GM19099 (cell line): Measurements from ENCODE around the gene CDKN1A.

Experiments
- POLR2A ChIP-seq: IDR thresholded peaks from 3 replicates; pipeline ENCODE4 v1.6.1; 2011; ENCODE audit warnings: low read depth; ENCODE audit not compliant: insufficient read length; ENCODE audit errors: extremely low read depth

The CDKN1A gene

DNA sequence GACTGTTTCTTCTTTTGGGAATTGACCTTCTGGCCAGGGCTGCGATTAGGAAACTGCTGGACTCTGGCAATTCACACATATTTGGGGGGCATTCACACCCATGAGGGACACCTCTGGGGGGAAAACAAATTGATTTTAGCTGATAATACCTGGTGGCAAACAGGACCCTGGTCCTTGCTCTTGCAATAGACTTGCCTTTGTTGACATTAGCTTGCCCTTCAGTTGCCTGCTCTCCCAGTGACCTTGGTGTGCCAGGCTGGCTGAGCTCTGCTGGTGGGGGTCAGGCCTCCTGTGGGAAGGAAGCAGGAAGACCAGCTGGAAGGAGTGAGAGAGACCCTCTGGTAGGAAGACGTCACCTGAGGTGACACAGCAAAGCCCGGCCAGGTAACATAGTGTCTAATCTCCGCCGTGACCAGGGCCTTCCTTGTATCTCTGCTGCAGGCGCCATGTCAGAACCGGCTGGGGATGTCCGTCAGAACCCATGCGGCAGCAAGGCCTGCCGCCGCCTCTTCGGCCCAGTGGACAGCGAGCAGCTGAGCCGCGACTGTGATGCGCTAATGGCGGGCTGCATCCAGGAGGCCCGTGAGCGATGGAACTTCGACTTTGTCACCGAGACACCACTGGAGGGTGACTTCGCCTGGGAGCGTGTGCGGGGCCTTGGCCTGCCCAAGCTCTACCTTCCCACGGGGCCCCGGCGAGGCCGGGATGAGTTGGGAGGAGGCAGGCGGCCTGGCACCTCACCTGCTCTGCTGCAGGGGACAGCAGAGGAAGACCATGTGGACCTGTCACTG is 5.3 kb downstream of the CDKN1A start:
- peak; percentile 11 for TF ChIP-seq POLR2A

DNA sequence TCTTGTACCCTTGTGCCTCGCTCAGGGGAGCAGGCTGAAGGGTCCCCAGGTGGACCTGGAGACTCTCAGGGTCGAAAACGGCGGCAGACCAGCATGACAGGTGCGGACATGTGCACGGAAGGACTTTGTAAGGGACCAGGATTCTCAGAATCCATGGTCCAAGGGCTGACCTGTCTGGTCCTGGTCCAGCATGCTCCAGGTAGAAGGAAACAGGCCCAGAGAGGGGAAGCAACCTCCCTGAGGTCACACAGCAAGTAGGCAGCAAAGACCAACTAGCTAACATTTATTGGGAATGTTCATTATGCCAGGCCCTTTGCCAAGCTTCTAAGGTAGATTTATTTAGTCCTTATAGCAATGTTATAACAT is 5.9 kb downstream of the CDKN1A start:
- TF ChIP-seq POLR2A = peak; percentile 11

DNA sequence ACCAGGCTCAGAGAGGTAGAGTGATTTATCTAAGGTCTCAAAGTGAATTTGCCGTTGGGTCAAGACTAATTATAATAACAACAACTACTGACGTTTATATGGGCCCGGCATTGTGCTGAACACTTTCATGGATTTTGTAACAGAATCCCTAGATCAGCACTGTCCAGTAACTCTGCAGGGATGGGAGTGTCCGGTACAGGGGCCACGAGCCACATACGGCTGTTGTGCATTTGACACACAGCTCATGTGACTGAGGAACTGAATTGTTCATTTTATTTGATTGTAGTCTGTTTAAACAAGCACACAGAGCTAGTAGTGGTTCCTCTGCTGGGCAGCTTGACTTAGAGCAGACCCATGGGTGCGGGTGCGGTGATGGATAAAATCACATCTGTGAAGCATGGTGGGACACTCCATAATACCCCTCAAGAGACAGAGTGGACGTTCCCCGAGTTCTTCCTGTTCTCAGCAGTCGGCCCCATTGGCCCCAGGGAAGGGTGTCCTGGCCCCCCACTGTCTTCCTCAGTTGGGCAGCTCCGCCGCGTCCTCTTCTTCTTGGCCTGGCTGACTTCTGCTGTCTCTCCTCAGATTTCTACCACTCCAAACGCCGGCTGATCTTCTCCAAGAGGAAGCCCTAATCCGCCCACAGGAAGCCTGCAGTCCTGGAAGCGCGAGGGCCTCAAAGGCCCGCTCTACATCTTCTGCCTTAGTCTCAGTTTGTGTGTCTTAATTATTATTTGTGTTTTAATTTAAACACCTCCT is 6.8 kb downstream of the CDKN1A start:
- no peak for TF ChIP-seq POLR2A

DNA sequence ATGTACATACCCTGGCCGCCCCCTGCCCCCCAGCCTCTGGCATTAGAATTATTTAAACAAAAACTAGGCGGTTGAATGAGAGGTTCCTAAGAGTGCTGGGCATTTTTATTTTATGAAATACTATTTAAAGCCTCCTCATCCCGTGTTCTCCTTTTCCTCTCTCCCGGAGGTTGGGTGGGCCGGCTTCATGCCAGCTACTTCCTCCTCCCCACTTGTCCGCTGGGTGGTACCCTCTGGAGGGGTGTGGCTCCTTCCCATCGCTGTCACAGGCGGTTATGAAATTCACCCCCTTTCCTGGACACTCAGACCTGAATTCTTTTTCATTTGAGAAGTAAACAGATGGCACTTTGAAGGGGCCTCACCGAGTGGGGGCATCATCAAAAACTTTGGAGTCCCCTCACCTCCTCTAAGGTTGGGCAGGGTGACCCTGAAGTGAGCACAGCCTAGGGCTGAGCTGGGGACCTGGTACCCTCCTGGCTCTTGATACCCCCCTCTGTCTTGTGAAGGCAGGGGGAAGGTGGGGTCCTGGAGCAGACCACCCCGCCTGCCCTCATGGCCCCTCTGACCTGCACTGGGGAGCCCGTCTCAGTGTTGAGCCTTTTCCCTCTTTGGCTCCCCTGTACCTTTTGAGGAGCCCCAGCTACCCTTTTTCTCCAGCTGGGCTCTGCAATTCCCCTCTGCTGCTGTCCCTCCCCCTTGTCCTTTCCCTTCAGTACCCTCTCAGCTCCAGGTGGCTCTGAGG is 7.6 kb downstream of the CDKN1A start:
- no peak for TF ChIP-seq POLR2A

DNA sequence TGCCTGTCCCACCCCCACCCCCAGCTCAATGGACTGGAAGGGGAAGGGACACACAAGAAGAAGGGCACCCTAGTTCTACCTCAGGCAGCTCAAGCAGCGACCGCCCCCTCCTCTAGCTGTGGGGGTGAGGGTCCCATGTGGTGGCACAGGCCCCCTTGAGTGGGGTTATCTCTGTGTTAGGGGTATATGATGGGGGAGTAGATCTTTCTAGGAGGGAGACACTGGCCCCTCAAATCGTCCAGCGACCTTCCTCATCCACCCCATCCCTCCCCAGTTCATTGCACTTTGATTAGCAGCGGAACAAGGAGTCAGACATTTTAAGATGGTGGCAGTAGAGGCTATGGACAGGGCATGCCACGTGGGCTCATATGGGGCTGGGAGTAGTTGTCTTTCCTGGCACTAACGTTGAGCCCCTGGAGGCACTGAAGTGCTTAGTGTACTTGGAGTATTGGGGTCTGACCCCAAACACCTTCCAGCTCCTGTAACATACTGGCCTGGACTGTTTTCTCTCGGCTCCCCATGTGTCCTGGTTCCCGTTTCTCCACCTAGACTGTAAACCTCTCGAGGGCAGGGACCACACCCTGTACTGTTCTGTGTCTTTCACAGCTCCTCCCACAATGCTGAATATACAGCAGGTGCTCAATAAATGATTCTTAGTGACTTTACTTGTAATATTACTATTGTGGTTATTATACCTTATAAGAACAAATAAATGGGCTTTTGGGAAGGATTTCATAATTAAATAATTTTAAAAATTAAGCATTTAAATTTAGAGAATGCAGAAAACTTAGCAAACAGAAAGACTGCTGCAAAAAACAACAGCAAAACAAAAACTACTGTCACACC is 8.4 kb downstream of the CDKN1A start:
- peak; percentile 56 for TF ChIP-seq POLR2A

DNA sequence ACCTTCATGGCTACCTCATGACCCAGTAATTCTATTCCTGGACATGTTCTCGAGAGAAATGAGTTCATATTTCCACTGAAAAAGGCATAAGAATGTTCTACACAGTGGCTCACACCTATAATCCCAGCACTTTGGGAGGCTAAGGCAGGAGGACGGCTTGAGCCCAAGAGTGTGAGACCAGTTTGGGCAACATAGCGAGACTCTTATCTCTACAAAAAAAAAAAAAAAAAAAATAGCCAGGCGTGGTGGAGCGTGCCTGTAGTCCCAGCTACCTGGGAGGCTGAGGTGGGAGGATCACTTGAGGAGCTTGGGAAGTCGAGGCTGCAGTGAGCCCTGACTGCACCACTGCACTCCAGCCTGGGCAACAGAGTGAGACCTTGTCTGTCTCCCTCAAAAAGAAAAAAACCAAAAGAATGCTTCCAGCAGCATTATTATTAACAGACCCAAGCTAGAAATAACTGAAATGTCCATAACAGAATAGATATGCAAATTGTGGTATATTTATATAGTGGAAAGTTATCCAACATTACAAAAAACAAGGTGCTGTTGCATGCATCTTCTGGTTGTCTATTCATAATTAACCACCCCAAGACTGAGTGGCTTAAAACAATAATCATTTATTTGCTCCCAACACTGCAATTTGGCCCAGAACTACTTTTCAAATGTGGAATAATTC is 9.7 kb downstream of the CDKN1A start:
- peak; percentile 16 for TF ChIP-seq POLR2A

DNA sequence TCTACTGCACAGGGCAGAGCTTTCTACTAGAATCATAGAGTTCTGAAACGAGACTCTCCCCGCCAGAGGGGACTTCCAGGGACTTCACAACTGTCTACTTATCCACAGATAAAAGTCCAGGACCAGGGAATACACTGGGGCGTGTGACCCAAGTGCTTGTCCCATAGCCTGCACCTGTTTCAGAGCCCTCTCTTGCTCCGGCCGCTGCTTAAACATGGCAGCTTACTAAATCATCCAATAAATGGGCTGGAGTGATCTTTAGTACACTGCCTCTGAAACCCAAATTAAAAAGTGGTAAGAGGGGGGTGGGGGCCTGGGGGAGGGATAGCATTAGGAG is 10.2 kb downstream of the CDKN1A start:
- no peak for TF ChIP-seq POLR2A

DNA sequence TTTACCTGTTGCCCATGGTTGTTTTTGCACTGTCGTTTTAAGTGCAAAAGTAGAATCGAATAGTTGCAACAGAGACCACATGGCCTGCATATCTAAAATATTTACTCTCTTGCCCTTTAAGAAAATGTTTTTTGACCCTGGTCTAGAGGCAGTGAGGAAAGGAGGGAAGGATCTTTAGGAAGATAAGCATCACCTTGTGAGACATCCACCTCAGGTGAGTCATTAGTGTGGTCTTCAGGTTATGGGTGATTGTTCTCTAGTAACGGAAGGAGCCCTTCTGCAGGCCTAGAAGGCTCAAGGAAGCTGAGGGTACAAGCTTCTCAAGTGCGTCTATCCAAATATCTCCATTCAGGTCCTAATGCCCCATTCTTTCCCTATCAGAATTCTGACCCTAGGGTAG is 12.5 kb downstream of the CDKN1A start:
- TF ChIP-seq POLR2A = no peak

DNA sequence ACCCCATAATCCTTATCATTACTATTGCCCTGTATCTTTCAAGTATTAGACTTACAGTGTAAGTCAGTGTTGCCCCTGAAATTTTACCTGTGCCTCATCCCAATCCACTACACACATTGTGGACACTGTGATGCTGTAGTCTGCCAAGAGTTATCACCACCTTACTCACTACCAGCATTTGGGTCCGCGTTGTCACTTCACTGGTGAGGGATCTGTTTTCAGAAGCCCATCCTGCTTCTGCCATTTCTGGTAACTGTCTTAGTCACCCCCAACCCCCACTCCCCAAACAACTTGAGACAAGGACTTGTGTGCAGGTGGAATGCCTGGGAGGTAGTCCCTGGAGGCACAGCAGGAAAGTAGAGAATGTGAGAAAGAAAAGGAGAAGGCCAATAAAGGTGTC is 13.1 kb downstream of the CDKN1A start:
- no peak for TF ChIP-seq POLR2A

DNA sequence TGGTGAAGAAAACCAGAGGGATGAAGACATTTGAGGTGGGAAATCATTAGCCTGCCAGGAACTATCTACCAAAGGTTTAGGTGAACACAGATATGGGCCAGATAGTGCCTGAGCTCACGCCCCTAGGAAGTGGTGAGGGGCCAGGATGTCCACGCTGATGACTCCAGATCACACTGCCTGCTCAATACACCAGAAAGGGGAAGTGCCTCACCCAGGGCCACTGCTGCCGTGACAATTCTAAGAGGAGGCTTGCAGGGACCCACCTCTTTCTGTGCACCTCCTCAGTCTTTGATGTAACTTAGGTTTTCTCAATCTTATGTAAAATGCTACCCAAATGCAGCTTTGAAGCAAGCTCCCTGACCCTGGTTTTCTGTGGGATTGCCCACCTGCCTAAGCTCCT is 13.7 kb downstream of the CDKN1A start:
- TF ChIP-seq POLR2A = no peak

DNA sequence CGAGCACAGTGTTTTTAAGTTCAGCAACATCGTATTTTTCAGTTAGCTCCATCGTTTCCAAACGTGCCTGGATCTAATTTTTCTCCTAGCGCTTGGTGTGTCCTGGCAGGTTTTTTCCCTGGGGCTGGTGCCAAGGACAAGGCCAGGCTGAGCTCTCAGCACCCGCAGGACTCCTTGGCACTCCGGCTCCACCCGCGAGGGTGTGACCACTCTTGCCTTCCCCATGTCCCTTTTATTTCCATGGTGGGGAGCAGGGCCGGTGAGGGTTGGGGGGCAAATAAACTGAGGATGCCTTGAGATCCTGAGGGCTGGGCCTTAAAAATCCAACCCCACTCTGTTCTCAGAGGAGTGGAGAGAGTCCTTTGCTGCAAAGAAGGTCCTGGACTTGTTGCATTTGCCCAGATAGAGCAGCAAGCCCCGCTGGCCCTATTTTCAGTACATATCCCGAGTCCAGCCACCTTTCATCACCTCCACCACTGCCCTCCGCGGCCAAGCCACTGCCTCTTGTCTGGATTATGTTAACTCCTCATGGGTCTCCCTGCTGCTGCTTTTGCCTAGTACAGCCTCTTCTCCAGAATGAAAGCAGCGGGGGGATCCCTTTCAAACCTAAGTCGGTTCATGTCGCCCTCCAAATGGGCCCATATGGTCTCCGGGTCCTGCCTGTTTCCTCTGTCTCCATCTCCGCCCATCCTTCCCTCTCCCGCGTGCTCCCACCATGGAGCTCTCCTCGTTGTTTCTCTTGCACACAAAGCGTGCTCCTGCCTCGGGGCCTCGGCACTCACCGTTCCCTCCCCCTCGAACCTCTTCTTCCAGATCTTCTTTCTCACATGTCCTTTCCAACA is 14.6 kb downstream of the CDKN1A start:
- no peak for TF ChIP-seq POLR2A

DNA sequence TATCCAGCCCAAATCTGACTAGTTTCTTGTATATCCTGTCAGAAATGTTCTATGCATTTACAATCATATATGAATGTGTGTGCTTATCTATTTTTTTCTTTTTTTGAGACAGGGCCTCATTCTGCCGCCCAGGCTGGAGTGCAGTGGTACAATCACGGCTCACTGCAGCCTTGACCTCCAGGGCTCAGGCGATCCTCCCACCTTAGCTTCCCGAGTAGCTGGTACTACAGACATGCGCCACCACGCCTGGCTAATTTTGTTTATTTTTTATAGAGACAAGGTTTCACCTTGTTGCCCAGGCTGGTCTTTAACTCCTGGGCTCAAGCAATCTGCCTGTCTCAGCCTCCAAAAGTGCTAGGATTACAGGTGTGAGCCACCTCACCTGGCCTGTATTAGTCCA is 16.1 kb downstream of the CDKN1A start:
- no peak for TF ChIP-seq POLR2A

DNA sequence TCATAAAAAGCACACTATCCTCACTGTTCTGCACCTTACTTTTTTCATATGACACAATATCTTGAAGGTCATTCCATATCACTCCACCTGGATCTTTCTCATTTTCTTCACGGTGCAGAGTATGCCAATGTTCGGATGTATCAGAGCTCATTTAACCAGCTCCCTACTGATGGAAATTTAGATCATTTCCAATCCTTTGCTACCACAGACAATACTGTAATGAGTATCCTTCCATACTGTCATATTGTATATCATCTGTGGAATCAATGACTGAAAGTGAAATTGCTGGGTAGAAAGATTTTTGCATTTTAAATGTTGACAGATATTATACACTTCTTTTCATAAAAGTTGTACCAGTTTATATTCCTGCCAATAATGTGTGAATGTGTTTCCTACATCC is 16.9 kb downstream of the CDKN1A start:
- no peak for TF ChIP-seq POLR2A
